CD14-positive monocyte (primary cell): ENCODE measurements around the gene SFMBT2. TPM values are rescaled to one million over a fixed set of nuclear protein-coding genes. Genes with fewer than 3 reads are reported as not detected.

Source experiments
- DNase-seq, 3 donors: peaks; one replicate each; pipeline ENCODE4 v3.0.0-alpha.2; 2011 to 2022
- H2AFZ ChIP-seq: 2 replicates; pipeline ENCODE4 v1.6.0; 2012; ENCODE audit warnings: mild to moderate bottlenecking, low read depth, low read length, inconsistent platforms; ENCODE audit not compliant: insufficient read depth, poor library complexity, severe bottlenecking
- H3K27ac ChIP-seq, 2 donors: 1 replicate in 1 of 2; 2 replicates in 1 of 2; pipeline ENCODE4 v1.5.1; 2012 to 2013; ENCODE audit warnings: low read length in 2 of 2, control low read depth in 1 of 2, inconsistent platforms in 1 of 2, low read depth in 1 of 2, mild to moderate bottlenecking in 1 of 2
- H3K27me3 ChIP-seq, 2 donors: one replicate each; pipeline versions ENCODE4 v1.6.0 to v1.6.1; 2011 to 2013; ENCODE audit warnings: low read length in 2 of 2; ENCODE audit not compliant: control insufficient read depth in 2 of 2, insufficient read depth in 2 of 2
- H3K36me3 ChIP-seq, 2 donors: replicated peaks in 1 of 2; 1 replicate in 1 of 2; 2 replicates in 1 of 2; pipeline versions ENCODE4 v1.5.1 to v1.6.1; 2012 to 2013; ENCODE audit warnings: low read length in 2 of 2, control low read depth in 1 of 2, inconsistent platforms in 1 of 2, mild to moderate bottlenecking in 1 of 2; ENCODE audit not compliant: insufficient read depth in 2 of 2, control insufficient read depth in 1 of 2
- H3K4me1 ChIP-seq, 2 donors: 1 replicate in 1 of 2; 2 replicates in 1 of 2; pipeline versions ENCODE4 v1.5.1 to v1.6.1; 2012 to 2013; ENCODE audit warnings: low read length in 2 of 2, control low read depth in 1 of 2, inconsistent platforms in 1 of 2, mild to moderate bottlenecking in 1 of 2, moderate library complexity in 1 of 2; ENCODE audit not compliant: insufficient read depth in 2 of 2, control insufficient read depth in 1 of 2
- H3K4me2 ChIP-seq: replicated peaks from 2 replicates; pipeline ENCODE3; 2012; ENCODE audit warnings: low read length, moderate library complexity, mild to moderate bottlenecking; ENCODE audit not compliant: poor library complexity, severe bottlenecking; ENCODE audit errors: extremely low read depth
- H3K4me3 ChIP-seq, 3 experiments: fragments of 200-600 bp in 1 of 3; sonication (generic) in 1 of 3; replicated peaks in 1 of 3; 1 replicate in 2 of 3; 2 replicates in 1 of 3; pipeline ENCODE4 v1.5.1; 2011 to 2013; ENCODE audit warnings: low read length in 3 of 3, mild to moderate bottlenecking in 3 of 3, control low read depth in 2 of 3, low read depth in 2 of 3, inconsistent platforms in 1 of 3, moderate library complexity in 1 of 3
- H3K79me2 ChIP-seq: 2 replicates; pipeline ENCODE4 v1.6.0; 2012; ENCODE audit warnings: mild to moderate bottlenecking, control low read depth, inconsistent platforms, low read length, moderate library complexity; ENCODE audit not compliant: insufficient read depth
- H3K9ac ChIP-seq: 2 replicates; pipeline ENCODE4 v1.6.0; 2017; ENCODE audit warnings: low read length, mild to moderate bottlenecking; ENCODE audit not compliant: insufficient read depth, poor library complexity, severe bottlenecking
- H3K9me3 ChIP-seq, 2 donors: replicated peaks in 1 of 2; 1 replicate in 1 of 2; 2 replicates in 1 of 2; pipeline versions ENCODE4 v1.5.1 to v1.6.1; 2012 to 2013; ENCODE audit warnings: low read length in 2 of 2, control low read depth in 1 of 2; ENCODE audit not compliant: control insufficient read depth in 1 of 2, insufficient read depth in 1 of 2
- H4K20me1 ChIP-seq: 2 replicates; pipeline ENCODE4 v1.6.0; 2012; ENCODE audit warnings: mild to moderate bottlenecking, low read length, control low read depth, moderate library complexity; ENCODE audit not compliant: insufficient read depth
- H3K27ac Mint-ChIP-seq, 7 donors: one replicate each; pipeline ENCODE4 v1.8.0; 2020; ENCODE audit warnings: mild to moderate bottlenecking in 7 of 7, mixed read lengths in 7 of 7, moderate library complexity in 6 of 7, inconsistent platforms in 2 of 7
- H3K27me3 Mint-ChIP-seq, 3 donors: one replicate each; pipeline ENCODE4 v1.8.0; 2021 to 2022; ENCODE audit warnings: low read depth in 3 of 3, mild to moderate bottlenecking in 3 of 3, mixed read lengths in 3 of 3, moderate library complexity in 3 of 3, inconsistent platforms in 1 of 3
- H3K36me3 Mint-ChIP-seq, 2 donors: one replicate each; pipeline ENCODE4 v1.8.0; 2020; ENCODE audit warnings: mixed read lengths in 2 of 2, inconsistent platforms in 1 of 2, mild to moderate bottlenecking in 1 of 2
- H3K4me1 Mint-ChIP-seq: one replicate; pipeline ENCODE4 v1.8.0; 2020; ENCODE audit warnings: mild to moderate bottlenecking, mixed read lengths
- H3K4me3 Mint-ChIP-seq, 2 donors: one replicate each; pipeline ENCODE4 v1.8.0; 2020; ENCODE audit warnings: mild to moderate bottlenecking in 2 of 2, mixed read lengths in 2 of 2, moderate library complexity in 1 of 2
- H3K9me3 Mint-ChIP-seq, 7 donors: one replicate each; pipeline ENCODE4 v1.8.0; 2020 to 2022; ENCODE audit warnings: mixed read lengths in 7 of 7, mild to moderate bottlenecking in 6 of 7, moderate library complexity in 6 of 7, inconsistent platforms in 2 of 7
- CTCF ChIP-seq: fragments of 200-600 bp; IDR thresholded peaks from one replicate; pipeline ENCODE4 v1.8.0; 2022; ENCODE audit warnings: antibody characterized with exemption, mild to moderate bottlenecking
- WGBS: methylation state at CpG from one replicate; pipeline ENCODE4 v1.1.5; 2013; ENCODE audit warnings: missing lambda C conversion rate; ENCODE audit not compliant: insufficient coverage; 5-methylcytosine and 5-hydroxymethylcytosine counted together
- intact Hi-C, 2 donors: fragments of 100-400 bp; cut with micrococcal nuclease; formaldehyde crosslinking; loops; one replicate each; pipeline versions ENCODE4 v1.15.0 to v1.15.1; 2023
- polyA plus RNA-seq, 3 donors: library from polyadenylated mRNA; depleted of rRNA in 1 of 3; unstranded in 2 of 3; stranded (reverse) in 1 of 3; fragments of 300-500 nt in 2 of 3; fragments of >200 nt in 1 of 3; fragmentation: Illumina TruSeq in 2 of 3; gene quantifications; 1 replicate in 2 of 3; 2 replicates in 1 of 3; pipeline ENCODE4 v1.2.3, GENCODE V29; 2012 to 2021

Gene SFMBT2
- polyA plus RNA-seq, 3 donors: 0.53 to 10.9 (median 1.6) TPM

- Histone ChIP-seq H3K4me1 (no peaks in the 10 kb centered on the region), H3K36me3 (no peaks in the 10 kb centered on the region), H3K9me3 (no peaks in the 10 kb centered on the region), H3K27me3 (no peaks in the 10 kb centered on the region), H3K4me3 (no peak overlapping the region), H3K79me2 (no peaks in the 10 kb centered on the region), H3K9ac (no peak overlapping the region), H2AFZ (no peak overlapping the region), H4K20me1 (no peaks in the 10 kb centered on the region), H3K27ac (no peak overlapping the region), H3K4me2 (no peak overlapping the region)
- peaks cover 0 to 7% (median 2%) of the 10 kb centered on the region in 7 donors for H3K9me3 Mint-ChIP-seq
- DNase-seq: no peak
- no peaks in the 10 kb centered on the region for H3K36me3 Mint-ChIP-seq
- H3K4me1 Mint-ChIP-seq: peaks cover 2% of the 10 kb centered on the region
- H3K27ac Mint-ChIP-seq: no peak overlapping the region
- H3K4me3 Mint-ChIP-seq: no peak overlapping the region
- intact Hi-C loops: no loop called here
- WGBS: 90% methylated on average over 2 of the region's 6 CpGs
- peaks cover 0 to 1% (median 0%) of the 10 kb centered on the region in 3 donors for H3K27me3 Mint-ChIP-seq
- TF ChIP-seq CTCF: no peak
Observed at GRCh38 chr10:7133958-7134357, 276.9 kb downstream of the SFMBT2 start.

- intact Hi-C loops: no loop called here
- 100% methylated on average over 5 of the region's 11 CpGs for WGBS
- Histone ChIP-seq H3K9me3 (no peaks in the 10 kb centered on the region), H3K4me1 (no peaks in the 10 kb centered on the region), H2AFZ (no peak overlapping the region), H3K4me2 (no peak overlapping the region), H3K79me2 (no peaks in the 10 kb centered on the region), H3K27me3 (no peaks in the 10 kb centered on the region), H4K20me1 (no peaks in the 10 kb centered on the region), H3K36me3 (no peaks in the 10 kb centered on the region), H3K4me3 (no peak overlapping the region), H3K27ac (no peak overlapping the region), H3K9ac (no peak overlapping the region)
- H3K4me1 Mint-ChIP-seq: peaks cover 2% of the 10 kb centered on the region
- H3K9me3 Mint-ChIP-seq: peaks cover 0 to 7% (median 5%) of the 10 kb centered on the region in 7 donors
- H3K27me3 Mint-ChIP-seq: peaks cover 0 to 1% (median 0%) of the 10 kb centered on the region in 3 donors
- no peak overlapping the region for H3K27ac Mint-ChIP-seq
- H3K4me3 Mint-ChIP-seq: no peak overlapping the region
- TF ChIP-seq CTCF: no peak
- H3K36me3 Mint-ChIP-seq: no peaks in the 10 kb centered on the region
- no peak for DNase-seq
Observed at GRCh38 chr10:7133278-7133677, 277.6 kb downstream of the SFMBT2 start.
